ENCODE data around the gene RICTOR. TPM values are rescaled to one million over a fixed set of nuclear protein-coding genes. Genes with fewer than 3 reads are reported as not detected.

RICTOR gene
- total and polyA plus RNA-seq, 12 donors: 3.1 to 88.3 (median 45.5) TPM

GRCh38 chr5:39057734-39058133, 16.5 kb downstream of the RICTOR start:
- intact Hi-C loops (cut with DNase I): loop anchor here in 1 of 10 donors (5.0 kb wide), 1 partner anchor 35 kb away; no protein-coding TSS in a partner anchor
- H3K9me3 ChIP-seq: no peaks in the 10 kb centered on the region
- no peaks in the 10 kb centered on the region for H3K27me3 ChIP-seq
- H3K27ac ChIP-seq: peak overlapping the region in 5 of 10 donors; percentile 24 to 65 (median 37)
- ATAC-seq (no peak), DNase-seq (no peak)
- peak overlapping the region in 8 of 10 donors; percentile 1 to 45 (median 28) for H3K4me3 ChIP-seq
- TF ChIP-seq CTCF (IDR thresholded peaks at IDR 0.05): no peak
- peaks cover 3 to 97% (median 78%) of the 10 kb centered on the region in 9 donors for H3K4me1 ChIP-seq
- peaks cover 0 to 5% (median 0%) of the 10 kb centered on the region in 9 donors for H3K36me3 ChIP-seq
- WGBS, 2 donors: 22 to 41% methylated on average over 2 of the region's 2 CpGs

GRCh38 chr5:39055768-39056398, 18.3 kb downstream of the RICTOR start:
- no peak overlapping the region for H3K4me3 ChIP-seq
- H3K27ac ChIP-seq: peak overlapping the region in 3 of 10 donors; percentile 27 to 42 (median 31)
- no peak for TF ChIP-seq CTCF (IDR thresholded peaks at IDR 0.05)
- no peaks in the 10 kb centered on the region for H3K9me3 ChIP-seq
- peaks cover 0 to 5% (median 0%) of the 10 kb centered on the region in 9 donors for H3K36me3 ChIP-seq
- peaks cover 0 to 92% (median 66%) of the 10 kb centered on the region in 9 donors for H3K4me1 ChIP-seq
- DNase-seq (no peak), ATAC-seq (peak in 4 of 8 donors; percentile 43 to 54 (median 48))
- intact Hi-C loops (cut with DNase I): loop anchor here in 1 of 10 donors (5.0 kb wide), 1 partner anchor 34 kb away; no protein-coding TSS in a partner anchor
- WGBS, 2 donors: 78 to 88% methylated on average over 5 of the region's 5 CpGs
- no peaks in the 10 kb centered on the region for H3K27me3 ChIP-seq

GRCh38 chr5:39055027-39055767, 19.0 kb downstream of the RICTOR start:
- Histone ChIP-seq H3K36me3 (peaks cover 0 to 5% (median 0%) of the 10 kb centered on the region in 9 donors), H3K9me3 (no peaks in the 10 kb centered on the region), H3K27me3 (no peaks in the 10 kb centered on the region), H3K4me1 (peaks cover 0 to 89% (median 62%) of the 10 kb centered on the region in 9 donors), H3K4me3 (no peak overlapping the region), H3K27ac (peak overlapping the region in 3 of 10 donors; percentile 27 to 42 (median 31))
- no peak for TF ChIP-seq CTCF (IDR thresholded peaks at IDR 0.05)
- WGBS, 2 donors: 67 to 76% methylated on average over 3 of the region's 3 CpGs
- DNase-seq (no peak), ATAC-seq (no peak)
- intact Hi-C loops (cut with DNase I): loop anchor here in 1 of 10 donors (5.0 kb wide), 1 partner anchor 33 kb away; no protein-coding TSS in a partner anchor

GRCh38 chr5:39053189-39053588, 21.0 kb downstream of the RICTOR start:
- Histone ChIP-seq H3K4me1 (peaks cover 0 to 86% (median 58%) of the 10 kb centered on the region in 9 donors), H3K27ac (no peak overlapping the region), H3K27me3 (no peaks in the 10 kb centered on the region), H3K36me3 (peaks cover 0 to 5% (median 0%) of the 10 kb centered on the region in 9 donors), H3K4me3 (no peak overlapping the region), H3K9me3 (no peaks in the 10 kb centered on the region)
- TF ChIP-seq CTCF (IDR thresholded peaks at IDR 0.05): no peak
- 58 to 76% methylated on average over 4 of the region's 4 CpGs for WGBS, 2 donors
- DNase-seq (no peak), ATAC-seq (peak in 4 of 8 donors; percentile 31 to 80 (median 50))
- intact Hi-C loops (cut with DNase I): no loop called here
